Kasumi-1 (cell line): ENCODE measurements around the gene MACF1.
A peak's percentile ranks its signal among the peaks of the same experiment; 100 is the strongest.
"Not testable (repeated sequence)": the region's sequence is repeated elsewhere in the genome, so short reads cannot be mapped to it uniquely, and the experiment has no call there.

Experiments used
- DNase-seq, 2 experiments: peaks; one replicate each; lab custom pipeline; 2025; lab: John Stamatoyannopoulos, UW

Gene MACF1

GRCh38 chr1:39177706-39178105 lies 26.8 kb upstream of the MACF1 start:
- no peak for DNase-seq

DNA sequence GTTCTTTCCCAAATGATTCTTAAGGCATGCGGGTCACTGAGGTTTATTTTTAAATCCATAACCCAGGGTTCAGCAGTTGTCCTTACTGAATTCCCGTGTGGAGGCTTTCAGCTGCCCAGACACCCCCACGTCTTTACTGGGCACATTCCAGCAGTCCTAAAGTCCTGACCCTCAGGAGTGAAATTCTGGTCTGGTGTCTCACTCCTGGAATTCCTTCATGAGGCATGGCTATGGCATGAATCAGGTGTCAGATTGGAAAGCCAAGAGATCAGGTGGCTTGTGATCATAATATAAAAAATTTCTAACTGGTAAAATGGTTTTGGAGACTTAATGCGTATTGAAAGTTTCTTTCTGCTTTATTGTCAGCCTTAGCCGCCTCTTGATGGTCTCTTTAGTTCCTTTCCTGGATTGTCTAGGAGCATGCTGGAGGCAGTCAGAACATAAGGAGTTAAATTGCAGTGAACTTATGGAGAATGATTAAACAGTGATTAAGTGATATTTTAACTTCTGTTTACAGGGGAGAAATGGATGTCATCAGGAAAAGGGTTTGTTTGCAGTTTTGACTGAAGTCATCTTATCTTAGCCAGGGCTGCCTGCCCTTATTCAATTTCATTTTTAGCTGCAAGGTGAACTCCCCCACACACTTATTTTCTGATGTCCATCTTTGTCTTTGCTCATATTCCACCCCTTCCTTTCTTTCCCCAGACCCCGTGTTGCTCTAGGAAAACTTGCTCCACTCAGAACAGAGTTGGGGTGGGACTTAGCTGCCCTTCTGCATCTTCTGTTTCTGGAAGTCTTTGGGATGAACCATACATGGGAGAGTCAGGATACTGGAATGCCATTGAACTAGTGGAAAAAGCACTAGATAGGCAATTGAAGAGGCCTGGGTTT lies 25.7 kb upstream of the MACF1 start:
- no peak for DNase-seq

DNA sequence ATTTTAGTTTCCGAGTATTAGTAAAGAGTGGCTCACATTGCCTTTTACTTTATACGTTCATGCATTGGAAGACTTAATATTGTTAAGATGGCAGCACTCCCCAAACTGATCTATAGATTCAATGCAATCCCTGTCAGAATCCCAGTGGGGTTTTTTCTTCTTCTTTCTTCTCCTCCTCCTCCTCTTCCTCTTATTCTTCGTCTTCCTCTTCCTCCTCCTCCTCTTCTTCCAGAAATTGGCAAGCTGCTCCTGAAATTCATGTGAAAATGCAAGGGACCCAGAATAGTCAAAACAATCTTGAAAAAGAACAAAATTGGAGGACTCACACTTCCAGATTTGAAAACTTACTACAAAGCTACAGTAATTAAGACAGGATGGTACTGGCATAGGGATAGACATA lies 23.2 kb upstream of the MACF1 start:
- no peak for DNase-seq

DNA sequence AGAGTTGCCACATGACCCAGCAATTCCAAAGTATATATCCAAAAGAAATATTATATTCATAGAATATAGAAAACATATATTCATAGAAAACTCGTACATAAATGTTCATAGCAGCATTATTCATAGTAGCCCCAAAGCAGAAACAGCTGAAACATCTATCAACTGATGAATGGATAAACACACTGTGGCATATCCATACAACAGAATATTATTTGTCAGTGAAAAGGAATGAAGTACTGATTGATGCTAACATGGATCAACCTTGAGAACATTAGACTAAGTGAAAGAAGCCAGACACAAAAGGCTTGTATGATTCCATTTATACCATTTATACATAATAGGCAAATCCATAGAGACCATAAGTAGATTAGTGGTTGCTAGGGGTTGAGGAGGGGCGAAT lies 21.7 kb upstream of the MACF1 start:
- no peak for DNase-seq

DNA sequence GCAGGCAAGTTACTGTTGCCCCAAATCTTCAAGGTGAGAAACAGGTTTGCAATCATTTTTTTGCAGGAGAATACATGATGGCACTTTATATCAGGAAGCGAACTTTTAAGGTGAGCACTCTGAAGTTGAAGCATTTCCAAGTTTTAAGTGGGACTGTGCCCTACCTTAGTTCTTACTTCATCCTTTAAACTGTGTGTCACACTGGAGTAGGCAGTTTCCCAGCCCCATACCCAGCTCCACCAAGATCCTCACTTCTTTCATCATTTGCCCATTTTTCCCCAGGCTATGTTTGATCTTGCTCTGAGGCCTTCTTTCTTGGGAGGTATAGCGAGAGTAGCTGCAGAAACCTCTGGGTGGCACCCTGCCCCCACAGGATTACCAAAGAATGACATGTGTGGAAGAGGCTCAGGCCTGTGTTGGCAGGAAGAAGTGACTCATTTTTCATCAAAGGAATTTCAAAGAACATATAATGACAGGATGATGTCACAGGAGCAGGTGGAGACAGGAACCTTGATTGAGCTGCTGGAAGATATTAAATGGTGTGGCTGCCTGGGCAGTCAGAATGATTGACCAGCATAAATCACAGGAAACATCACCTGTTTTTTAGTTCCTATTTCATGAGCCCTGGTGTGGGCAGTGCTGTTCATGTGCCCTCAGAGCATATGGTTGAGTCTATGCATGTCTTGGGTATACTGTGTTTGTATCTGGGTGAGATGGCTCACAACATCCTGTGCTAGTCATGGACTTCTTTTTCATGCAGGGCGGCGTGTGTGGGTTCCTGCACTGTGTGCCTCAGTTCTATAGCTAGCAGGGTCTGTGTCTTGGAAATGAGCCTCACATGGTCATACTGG lies 20.8 kb upstream of the MACF1 start:
- peak; percentile 86 to 93 for DNase-seq

- no peak for DNase-seq
Observed at GRCh38 chr1:39184354-39184818, 20.1 kb upstream of the MACF1 start.

GRCh38 chr1:39187275-39188046 lies 17.0 kb upstream of the MACF1 start:
- DNase-seq: no peak

GRCh38 chr1:39189592-39190041 lies 14.9 kb upstream of the MACF1 start:
- DNase-seq: no peak

GRCh38 chr1:39190096-39190495 lies 14.4 kb upstream of the MACF1 start:
- DNase-seq: no peak

- no peak for DNase-seq
Observed at GRCh38 chr1:39194398-39195051, 10.0 kb upstream of the MACF1 start.

DNA sequence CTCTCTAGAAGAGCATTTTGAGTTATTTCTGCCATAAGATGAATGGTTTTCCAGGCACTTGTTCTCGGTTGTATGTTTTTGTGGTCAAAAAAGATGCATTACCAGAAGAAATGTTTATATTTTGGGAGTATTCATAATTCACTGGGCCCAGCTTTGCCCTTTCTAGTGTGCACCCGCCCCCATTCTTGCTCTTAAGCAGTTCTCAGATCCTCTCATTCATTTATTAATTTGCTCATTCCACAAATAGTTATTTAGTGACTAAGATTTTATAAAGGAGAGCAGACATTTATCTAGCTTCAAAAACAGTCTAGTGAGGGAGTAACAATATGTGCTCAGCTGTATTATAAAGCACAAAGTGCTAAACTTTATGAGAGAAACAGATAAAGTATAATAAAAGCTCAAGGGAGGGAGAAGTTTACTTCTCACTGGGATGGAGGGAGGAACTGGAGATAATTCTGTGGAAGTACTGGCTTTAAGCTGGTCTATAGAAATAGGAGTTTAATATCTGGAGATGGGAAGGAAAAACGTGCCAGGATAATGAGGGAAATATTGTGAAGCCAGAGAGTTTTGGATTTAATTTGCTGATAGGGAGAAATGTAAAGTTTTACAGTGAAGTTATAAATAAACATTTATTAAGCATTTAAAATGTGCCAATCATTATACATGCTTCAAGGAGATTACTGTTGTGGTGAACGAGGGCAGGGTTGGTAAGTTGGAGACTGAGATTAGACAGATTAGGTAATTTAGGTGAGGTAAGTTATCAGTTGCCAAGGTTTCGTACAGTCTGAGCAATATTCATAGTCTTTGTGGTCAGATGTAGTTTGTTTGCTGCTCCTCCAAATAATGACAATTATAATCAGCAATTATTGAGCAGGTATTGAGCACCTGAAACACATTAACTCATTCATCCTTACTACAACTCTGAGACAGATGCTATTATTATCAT lies 9.1 kb upstream of the MACF1 start:
- DNase-seq: no peak

- DNase-seq: peak; percentile 98
Observed at GRCh38 chr1:39196244-39197215, 8.0 kb upstream of the MACF1 start.

GRCh38 chr1:39199593-39199992 lies 4.9 kb upstream of the MACF1 start:
- no peak for DNase-seq

DNA sequence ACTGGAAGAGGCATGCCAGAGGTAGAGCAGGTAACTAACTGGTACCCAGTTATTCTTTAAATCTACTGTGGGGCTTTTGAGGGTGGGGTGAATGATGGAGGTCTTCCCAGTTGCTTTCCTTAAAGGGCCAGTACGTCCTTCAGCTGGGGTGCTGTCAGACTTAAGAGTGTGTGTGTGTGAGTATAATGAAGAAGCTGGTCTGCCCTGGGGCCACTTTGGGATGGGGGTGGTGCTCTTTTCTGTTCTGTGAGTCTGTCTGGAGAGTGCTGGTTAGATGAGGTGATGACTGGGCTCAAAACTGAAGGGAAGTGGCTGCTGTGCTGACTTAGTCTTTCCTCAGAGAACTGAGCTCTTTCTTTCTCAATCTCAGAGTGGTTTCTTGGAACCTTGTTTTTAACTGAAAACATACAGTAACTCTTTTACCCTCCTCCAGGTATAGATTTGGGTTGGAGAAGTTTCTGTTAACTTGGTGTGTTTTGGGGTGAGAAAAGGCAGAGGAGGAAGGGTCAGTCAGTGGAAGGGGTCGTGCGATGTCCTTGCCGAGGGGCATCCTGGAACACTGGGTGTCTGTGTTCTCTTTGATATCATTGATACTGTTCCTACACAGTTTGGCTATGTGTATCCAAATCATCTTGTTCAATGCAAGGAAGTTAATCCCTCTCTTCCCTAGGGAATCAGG lies 746 bp downstream of the MACF1 start:
- DNase-seq: peak; percentile 72 to 76

GRCh38 chr1:39205781-39206464 lies 1.4 kb downstream of the MACF1 start:
- DNase-seq: peak in 1 of 2 experiments; percentile 39

- DNase-seq: not testable (repeated sequence)
Observed at GRCh38 chr1:39208360-39208759, 3.9 kb downstream of the MACF1 start.

- DNase-seq: no peak
Observed at GRCh38 chr1:39210649-39211048, 6.2 kb downstream of the MACF1 start.

GRCh38 chr1:39212499-39212898 lies 8.0 kb downstream of the MACF1 start:
- DNase-seq: no peak
